GM18858 (cell line): ENCODE measurements around the gene EIF2S1.
"Not testable (repeated sequence)": the region's sequence is repeated elsewhere in the genome, so short reads cannot be mapped to it uniquely, and the experiment has no call there.

ENCODE experiments used
- ATAC-seq: cut with Tn5 transposase; IDR thresholded peaks from one replicate; pipeline ENCODE4 v1.9.1; 2021; ENCODE audit not compliant: unreplicated experiment

Gene EIF2S1

DNA sequence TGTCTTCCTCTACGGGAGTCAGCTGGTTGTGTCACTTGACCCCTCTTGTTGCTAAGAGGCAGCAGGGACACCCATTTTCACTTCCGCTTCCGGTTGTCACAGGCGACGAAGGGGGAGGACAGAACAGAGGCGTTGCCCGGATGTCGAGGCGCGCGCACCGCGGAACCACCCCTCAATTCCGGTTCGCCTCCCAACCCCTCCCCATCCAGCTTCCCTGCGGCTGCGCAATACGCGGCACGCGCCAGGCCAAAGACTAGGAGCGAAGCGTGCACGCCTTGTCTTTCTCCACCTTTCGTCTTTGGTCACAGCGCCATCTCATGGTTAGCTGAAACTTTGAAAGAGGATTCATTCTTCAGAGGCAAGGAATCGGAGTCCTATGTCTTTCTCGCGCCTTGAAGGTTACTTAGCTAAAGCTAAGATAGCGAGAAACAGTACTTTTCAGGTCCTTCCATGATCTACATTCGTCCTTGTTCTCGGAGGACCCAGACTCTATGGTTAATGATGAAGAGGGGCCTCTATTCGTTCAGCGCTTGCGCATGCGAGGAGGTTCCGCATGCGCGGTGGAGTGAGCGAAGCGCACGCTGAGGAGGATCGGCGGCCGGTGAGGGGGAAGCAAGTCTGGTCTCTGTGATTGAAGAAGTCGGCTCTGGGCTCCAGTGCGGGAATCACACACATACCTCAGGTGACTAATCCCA is at the start of gene EIF2S1, which contains the start of gene ATP6V1D:
Gene EIF2S1 (plus strand): TSS at position 554 of the 695 bp plus-strand sequence. CDS start 4,440 bp downstream, outside the sequence.
Gene ATP6V1D (minus strand): TSS at position 30 of the 695 bp plus-strand sequence. CDS start 106 bp downstream, outside the sequence.
- ATAC-seq: peak; percentile 79

DNA sequence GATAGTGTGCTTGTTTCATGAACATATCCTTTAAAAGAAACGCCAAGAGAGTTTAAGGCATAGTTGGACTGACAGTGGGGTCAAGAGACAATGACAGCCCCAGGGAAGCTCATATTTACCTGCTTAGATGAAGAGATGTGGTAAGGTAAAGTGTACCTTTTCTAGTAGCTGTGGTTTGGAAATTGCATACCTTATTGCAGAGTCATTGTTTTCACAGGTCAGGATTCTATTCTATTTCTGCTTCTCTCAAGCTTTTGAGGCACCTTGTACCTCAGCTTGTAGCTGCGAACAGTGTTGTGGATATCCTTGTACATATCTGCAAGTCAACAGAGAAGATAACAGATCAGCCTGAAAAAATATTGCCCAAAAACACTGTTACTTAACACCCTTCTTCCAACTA is 48.3 kb upstream of the EIF2S1 start:
- no peak for ATAC-seq

DNA sequence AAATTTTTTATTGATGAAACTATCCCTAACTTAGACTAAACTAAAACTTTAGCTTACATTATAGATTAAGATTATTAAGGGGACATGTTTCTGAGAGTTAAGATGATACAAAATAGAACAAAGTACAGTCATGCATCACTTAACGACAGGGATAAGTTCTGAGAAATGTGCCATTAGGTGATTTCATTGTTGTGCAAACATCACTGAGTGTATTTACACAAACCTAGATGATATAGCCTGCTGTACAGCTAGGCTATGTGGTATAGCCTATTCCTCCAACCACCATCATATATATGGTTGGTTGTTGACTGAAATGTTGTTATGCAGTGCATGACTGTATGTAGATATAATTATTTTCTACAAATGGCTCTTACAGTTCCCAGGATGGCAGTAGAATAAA is 47.0 kb upstream of the EIF2S1 start:
- ATAC-seq: no peak

DNA sequence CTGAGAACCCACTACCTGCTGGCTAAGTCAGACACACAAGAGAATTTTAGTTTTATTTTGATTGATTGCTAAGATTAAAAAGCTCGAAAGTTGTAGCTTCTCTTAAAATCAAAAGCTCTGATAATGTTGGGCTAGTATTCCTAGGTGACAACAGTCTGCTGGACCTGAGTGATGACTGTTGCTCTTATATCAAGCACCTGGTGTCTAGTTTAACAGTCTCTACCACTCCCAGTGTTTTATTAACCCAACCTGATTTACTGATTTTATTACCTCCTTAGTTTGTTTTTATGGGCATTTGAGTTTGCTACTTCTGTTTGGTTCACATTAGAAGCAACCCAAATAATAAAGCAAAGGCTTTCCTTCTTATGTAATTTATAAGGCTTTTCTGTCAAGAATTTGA is 42.3 kb upstream of the EIF2S1 start:
- no peak for ATAC-seq

DNA sequence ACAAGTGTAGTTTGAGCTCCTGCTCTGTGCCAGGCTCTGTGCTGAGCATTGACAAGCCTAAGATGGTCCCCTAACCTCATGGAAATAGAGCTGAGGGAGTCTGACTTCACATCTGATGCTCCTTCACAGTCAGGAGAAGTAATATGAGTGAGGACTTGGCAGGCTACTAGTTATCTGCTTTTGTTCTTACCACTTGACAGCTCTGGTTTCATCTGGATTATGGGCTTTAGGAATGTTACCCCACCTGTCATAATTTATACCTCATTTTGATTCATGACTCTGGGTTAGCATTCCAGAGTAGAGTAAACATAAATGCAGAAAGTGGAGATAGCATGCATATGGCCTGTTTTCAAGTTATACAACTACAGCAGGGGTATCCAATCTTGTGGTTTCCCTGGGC is 41.0 kb upstream of the EIF2S1 start:
- no peak for ATAC-seq

DNA sequence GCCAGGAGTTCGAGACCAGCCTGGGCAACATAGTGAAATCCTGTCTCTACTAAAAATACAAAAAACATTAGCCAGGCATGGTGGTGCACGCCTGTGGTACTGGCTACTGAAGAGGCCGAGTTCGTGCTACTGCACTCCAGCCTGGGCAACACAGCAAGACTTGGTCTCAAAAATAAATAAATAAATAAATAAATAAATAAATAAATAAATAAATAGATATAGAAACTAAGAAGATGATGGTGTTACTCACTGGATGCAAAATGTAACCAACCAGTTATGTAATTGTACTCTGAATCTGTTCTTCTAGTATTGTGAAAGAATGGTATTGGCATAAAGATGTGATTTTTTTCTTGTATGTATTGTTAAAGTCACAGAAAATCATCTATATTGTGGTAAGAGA is 30.5 kb upstream of the EIF2S1 start:
- not testable (repeated sequence) for ATAC-seq

DNA sequence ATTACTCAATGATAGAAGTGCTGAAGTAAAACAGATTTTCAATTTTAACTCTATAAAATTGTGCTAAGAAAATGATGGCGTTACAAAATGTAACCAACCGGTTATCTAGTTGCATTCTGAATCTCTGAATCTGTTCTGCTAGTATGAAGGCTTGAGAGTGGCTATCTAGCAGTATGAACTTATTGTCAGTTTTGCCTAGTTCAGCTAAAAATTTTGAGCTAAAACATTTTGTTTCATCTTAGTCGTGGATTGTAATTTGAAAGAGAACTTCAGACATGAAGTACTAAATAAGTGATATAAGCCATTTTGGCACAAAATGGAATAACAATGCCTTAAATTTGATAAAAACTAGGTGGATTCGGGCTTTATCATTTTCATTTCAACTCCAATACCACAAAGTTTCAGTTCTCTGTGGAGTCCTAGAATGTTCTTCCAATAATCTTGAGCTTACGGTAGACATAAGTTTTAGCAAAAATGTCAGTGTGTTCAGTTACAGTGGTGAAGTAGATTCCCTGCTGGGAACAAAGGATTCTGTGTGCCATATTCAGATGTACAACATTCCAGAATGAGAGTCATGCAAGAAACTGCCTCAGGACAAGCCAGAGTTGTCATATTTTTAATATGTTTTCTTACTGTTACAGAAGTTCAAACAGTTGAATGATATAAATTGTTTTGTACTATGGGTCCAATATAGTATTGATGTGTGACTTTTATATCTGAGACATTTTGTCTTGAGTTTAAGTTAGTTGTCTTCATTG is 28.6 kb upstream of the EIF2S1 start:
- ATAC-seq: no peak

DNA sequence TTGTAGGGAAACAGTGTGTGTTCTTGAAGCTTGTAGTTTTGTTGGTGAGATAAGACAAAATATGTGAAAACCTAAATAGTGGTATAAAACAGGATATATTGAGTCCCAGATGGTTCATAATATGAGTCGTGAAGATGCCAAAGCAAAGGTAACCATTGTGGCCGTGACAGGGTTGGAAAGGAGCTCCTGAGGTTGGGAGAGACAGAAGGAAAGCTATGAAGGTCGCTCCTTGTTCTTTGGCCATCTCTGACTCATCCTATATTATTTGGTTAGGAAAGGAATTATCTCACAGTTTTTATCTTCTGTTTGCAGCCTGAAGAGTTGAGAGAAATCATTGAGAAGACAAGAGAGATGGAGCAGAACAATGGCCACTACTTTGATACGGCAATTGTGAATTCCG is 27.7 kb upstream of the EIF2S1 start:
- no peak for ATAC-seq

DNA sequence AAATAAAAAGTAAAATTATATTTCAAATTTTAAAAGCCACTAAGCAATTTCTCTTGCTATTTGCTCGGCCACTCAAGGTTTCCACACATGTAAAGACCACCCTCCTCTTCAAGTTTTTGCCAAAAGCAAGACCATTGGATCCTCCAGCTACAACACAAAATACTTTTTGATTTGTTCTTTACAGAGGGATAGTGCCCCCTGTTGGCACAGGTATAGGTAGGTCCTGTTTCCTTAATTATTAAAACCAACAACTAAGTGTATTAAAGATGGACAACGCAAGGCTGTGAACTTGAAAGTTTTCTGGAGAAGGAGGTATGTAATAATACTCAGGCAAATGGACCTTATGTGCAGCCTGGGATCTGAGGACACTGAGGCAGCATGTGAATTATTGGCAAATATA is 24.3 kb upstream of the EIF2S1 start:
- ATAC-seq: no peak

DNA sequence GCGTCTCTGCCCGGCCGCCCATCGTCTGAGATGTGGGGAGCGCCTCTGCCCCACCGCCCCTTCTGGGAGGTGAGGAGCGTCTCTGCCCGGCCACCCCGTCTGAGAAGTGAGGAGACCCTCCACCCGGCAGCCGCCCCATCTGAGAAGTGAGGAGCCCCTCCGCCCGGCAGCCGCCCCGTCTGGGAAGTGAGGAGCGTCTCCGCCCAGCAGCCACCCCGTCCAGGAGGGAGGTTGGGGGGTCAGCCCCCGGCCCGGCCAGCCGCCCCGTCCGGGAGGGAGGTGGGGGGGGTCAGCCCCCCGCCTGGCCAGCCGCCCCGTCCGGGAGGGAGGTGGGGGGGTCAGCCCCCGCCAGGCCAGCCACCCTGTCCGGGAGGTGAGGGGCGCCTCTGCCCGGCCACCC is 18.9 kb upstream of the EIF2S1 start:
- ATAC-seq: not testable (repeated sequence)

DNA sequence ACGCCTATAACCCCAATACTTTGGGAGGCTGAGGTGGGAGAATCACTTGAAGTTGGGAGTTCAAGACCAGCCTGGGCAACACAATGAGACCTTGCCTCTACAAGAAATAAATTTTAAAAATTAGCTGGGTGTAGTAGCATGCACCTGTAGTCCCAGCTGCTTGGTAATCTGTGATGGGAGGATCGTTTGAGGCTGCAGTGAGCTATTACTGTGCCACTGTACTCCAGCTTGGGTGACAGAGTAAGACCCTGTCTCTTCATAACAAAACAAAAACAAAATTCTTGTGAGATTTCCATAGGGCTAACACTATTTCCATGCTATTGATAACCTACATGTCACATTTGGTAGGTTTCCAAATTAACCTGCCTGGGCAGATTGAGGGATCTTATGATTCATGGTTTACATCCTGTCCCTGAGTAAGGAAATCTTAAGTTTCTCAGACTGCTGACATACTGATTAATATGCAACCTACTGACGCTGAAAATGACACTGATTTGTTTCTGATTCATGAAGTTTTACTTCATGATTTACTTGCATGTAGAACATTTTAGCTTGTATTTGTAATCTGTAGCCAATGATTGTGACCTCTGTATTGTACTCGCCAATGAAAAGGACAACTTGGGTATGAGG is 16.4 kb upstream of the EIF2S1 start:
- ATAC-seq: no peak

DNA sequence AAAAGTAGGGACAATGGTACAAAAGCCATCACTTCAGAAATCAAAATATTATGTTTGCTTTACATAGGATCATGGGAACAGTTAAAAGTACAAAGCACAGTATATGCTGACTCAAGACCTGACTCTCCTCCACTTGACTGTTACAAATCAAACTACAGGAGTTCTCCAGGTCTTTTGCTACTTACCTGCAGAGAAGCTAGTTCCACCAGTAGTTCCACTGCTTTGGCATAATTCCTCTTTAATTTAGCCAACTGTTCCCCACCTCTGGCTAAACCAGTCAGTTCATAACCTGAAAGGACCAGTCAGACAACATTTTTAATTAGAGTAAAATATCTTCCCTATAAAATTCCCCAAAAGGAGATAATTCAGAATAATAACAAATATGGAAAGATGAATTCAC is 14.5 kb upstream of the EIF2S1 start:
- no peak for ATAC-seq

DNA sequence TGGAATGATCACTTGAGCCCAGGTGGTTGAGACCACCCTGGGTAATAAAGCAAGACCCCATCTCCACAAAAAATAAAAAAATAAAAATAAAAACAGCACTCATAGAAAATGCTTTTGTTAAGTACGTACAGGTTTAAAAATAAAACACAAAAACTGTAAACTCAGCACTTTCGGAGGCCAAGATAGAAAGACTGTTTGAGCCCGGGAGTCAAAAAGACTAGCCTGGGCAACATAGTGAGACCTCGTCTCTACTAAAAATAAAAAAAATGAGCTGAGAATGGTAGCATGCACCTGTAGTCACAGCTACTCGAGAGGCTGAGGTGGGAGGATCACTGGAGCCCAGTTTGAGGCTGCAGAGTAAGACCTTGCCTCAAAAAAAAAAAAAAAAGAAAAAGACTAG is 8.1 kb upstream of the EIF2S1 start:
- ATAC-seq: no peak

DNA sequence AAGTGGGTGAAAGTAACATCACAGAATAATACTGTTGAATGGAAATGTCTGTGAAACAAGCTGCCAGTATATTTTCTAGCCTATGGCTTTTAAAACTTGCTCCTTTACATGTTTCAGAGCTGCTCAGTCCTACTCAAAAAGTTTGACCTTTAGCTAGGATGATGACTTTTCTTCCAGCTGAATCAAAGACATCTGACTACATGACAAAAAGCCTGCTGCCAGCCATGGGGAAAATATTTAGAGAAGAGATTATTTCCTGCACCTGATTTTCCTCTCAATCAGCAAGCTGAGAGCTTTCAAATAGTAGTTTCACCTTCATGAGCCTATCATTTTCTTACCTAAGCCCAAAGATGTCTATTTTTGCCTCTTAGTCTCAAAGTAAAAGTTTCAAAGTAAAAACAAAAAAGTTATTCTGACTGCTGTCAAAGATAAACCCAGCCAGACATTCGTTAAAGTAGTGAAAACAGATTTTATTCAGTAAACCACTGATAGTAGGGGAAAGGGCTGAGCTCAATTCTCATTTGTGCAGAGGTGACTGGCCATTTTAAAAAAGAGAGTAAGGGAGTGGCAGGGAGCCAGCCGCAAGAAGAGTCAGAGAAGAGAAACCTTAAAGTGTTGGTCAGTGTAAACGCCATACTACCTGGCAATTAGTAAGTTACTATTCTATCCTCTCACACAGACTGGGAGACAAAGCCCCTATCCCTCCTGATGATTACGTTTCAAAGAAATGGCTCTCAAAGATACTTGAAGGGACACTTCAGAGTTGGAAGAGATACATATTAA is 2.8 kb upstream of the EIF2S1 start:
- no peak for ATAC-seq

DNA sequence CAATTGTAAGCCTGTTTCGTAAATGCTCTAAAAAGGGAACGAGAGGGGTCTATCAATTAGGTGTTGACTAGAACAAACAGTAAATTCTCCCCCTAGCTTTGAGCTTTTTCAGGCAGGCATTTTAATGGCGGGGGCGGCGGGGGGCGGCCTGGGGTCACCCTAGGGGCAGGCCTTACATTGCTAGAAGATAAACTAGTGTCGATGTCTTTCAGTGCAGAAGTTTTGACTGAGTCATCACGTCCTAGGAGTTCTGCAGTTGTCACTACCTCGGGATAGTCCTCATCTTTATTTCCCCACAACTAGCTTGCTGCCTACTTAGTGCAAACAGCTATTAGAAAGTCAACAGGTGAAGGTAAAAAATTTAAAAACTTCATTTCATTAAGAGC is 2.2 kb upstream of the EIF2S1 start:
- no peak for ATAC-seq

DNA sequence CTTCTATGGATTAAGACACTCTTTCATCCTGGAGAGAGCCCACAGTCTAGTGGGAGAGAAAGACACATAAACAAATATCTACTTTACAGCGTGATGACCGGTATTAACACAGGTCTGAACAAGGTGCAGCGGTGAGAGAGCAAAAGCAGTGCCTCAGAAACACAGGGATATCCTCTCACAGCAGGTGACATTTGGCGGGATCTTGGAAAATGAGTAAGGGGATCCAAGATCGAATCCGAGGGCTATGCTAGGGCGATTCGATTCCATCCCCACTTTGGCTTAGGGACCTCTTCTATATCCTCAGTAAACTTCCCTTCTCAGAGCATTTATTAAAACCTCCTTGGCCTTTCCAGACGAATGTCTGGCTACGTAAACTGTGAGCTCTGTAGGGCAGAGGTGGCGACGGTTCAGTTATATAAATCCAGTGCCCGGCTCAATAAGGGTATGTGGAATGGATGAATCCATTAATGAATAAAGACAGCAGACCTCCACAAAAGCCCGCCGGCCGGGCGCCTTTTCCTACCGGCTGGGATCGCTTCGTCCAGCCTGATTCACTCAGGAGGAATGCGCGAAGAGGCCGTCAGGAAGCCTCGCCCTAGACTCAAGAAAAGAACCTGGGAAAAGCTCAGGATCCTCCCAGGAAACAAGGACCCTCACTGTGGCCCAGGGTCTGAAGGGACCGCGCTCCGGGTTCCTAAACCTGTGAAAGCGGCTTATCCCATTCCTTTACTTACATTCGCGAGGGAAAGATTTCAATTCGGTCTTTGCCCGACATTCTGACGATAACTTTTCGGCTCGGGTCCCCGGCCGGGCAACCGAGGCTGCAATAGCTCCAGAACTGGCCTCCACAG is 979 bp upstream of the EIF2S1 start:
- no peak for ATAC-seq

DNA sequence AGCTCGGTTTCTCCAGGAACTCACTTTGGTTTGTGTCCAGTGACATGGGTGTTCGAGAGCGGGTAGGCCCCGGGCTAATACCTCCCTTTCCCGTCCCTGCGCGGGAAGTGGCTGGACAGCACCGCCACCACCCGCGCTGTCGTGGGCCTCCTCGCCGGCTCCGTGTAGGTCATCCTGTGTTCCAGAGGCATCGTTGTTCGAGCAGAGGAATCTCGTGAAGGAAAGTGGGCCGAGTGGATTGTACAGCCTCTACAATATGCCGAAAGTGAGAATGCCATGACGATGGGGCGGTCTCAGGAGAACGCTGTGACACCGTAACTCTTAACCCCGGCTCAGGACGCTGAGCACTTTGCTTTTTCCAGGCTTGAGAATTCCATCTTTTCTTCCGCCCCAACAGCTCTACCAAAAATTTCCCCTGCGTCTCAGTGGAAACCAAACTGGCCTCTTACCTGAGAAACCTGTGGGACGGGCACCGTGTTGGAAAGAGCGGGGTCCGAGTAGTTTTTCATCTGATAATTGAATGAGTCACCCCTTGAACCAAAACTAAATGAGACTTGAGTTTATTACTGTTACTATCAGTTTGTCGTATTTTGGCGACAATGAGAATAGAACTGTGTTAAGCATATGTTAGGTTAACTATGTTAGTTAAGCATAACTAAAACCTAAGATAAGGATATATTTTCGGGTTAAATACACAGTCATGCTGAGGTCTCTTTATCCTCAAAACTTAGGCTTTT is 510 bp downstream of the EIF2S1 start:
- no peak for ATAC-seq

DNA sequence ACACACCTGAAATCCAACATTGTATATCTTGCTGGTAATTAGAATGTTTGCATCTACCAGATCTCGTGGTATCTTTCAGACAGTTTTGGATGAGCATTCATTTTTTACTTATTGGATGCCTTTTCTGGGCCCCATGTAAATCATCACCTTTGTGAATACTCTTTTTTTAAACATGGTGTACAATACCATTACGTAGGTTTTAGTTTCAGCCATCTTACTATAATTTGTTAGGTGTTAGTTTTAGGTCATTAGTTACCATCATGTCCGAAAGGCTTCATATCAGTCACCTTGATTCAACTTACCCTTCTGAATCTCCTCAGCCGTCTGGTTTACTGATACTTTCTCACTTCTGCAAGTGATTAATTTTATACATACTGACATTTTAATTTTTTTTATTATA is 5.3 kb downstream of the EIF2S1 start:
- no peak for ATAC-seq

DNA sequence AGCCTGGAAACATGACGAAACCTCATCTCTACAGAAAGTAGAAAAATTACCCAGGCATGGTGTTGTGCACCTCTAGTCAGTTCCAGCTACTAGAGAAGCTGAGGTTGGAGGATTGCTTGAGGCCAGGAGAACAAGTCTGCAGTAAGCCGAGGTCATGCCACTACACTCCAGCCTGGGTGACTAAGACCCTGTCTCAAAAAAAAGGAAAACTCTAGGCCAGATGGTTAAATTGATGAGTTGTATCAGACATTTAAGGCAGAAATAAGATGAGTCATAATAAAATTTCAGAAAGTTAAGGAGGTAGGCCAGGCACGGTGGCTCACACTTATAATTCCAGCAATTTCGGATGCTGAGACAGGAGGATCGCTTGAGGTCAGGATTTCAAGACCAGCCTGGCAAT is 10.7 kb downstream of the EIF2S1 start:
- no peak for ATAC-seq
